Keratinocyte (primary cell): ENCODE results near the gene DLK2.

ENCODE experiments used
- CTCF ChIP-seq, 3 experiments: IDR thresholded peaks in 1 of 3; conservative IDR thresholded peaks in 1 of 3; optimal IDR thresholded peaks in 1 of 3; 2 replicates in 2 of 3; 3 replicates in 1 of 3; pipeline versions ENCODE3 to v1.5.1; 2011; ENCODE audit warnings: low read length in 3 of 3, mild to moderate bottlenecking in 3 of 3, moderate library complexity in 2 of 3, control low read depth in 1 of 3, inconsistent platforms in 1 of 3; ENCODE audit not compliant: insufficient read depth in 2 of 3; ENCODE audit errors: extremely low read depth in 1 of 3
- EZH2 ChIP-seq: IDR thresholded peaks from one replicate; pipeline ENCODE4 v1.6.1; 2012; ENCODE audit warnings: inconsistent platforms, mild to moderate bottlenecking, low read length, moderate library complexity

GRCh38 chr6:43478008-43478372, 22.6 kb upstream of the DLK2 start:
- TF ChIP-seq CTCF (optimal IDR thresholded peaks at IDR 0.05 in 1 of 3, IDR thresholded peaks at IDR 0.05 in 1 of 3, conservative IDR thresholded peaks at IDR 0.05 in 1 of 3; ENCODE audit: extremely low read depth in 1 of 3, insufficient read depth in 2 of 3, low read length in 3 of 3) (no peak), EZH2 (no peak)
